SU-DHL-6 (cell line): ENCODE results near the gene TEX54.

Experiments used
- H2AFZ ChIP-seq: fragments of 200-600 bp; sonication (generic); 2 replicates; pipeline ENCODE4 v1.6.1; 2014; ENCODE audit warnings: low read depth, mild to moderate bottlenecking, moderate library complexity, mixed read lengths, antibody characterized with exemption, low read length; ENCODE audit not compliant: severe bottlenecking
- H3F3A ChIP-seq: fragments of 200-600 bp; shearing (Covaris generic); 2 replicates; pipeline ENCODE4 v1.6.0; 2016; ENCODE audit warnings: antibody characterized with exemption, mild to moderate bottlenecking; ENCODE audit not compliant: insufficient read depth
- H3K27ac ChIP-seq: fragments of 200-600 bp; sonication (generic); 2 replicates; pipeline ENCODE4 v1.5.1; 2016; ENCODE audit warnings: low read depth, mild to moderate bottlenecking, low read length, moderate library complexity, mixed read lengths
- H3K27me3 ChIP-seq: fragments of 200-600 bp; sonication (generic), shearing (Covaris generic); 2 replicates; pipeline ENCODE4 v1.6.0; 2014; ENCODE audit warnings: mild to moderate bottlenecking, low read length
- H3K36me3 ChIP-seq: fragments of 200-600 bp; sonication (generic); 2 replicates; pipeline ENCODE4 v1.6.1; 2014; ENCODE audit warnings: mild to moderate bottlenecking, low read length, mixed read lengths
- H3K4me2 ChIP-seq: fragments of 300-600, 200-600 bp; shearing (Covaris generic), sonication (generic); 2 replicates; pipeline ENCODE4 v1.6.0; 2014; ENCODE audit warnings: low read length, low read depth, mild to moderate bottlenecking; ENCODE audit not compliant: poor library complexity, severe bottlenecking
- H3K4me3 ChIP-seq: fragments of 200-600 bp; sonication (generic); 2 replicates; pipeline ENCODE4 v1.5.1; 2014; ENCODE audit warnings: antibody characterized with exemption, low read length, mild to moderate bottlenecking, mixed read lengths; ENCODE audit not compliant: insufficient read depth, poor library complexity, severe bottlenecking
- H3K79me2 ChIP-seq: fragments of 200-600 bp; sonication (generic); 2 replicates; pipeline ENCODE4 v1.6.1; 2014; ENCODE audit warnings: mild to moderate bottlenecking, low read length, moderate library complexity; ENCODE audit not compliant: insufficient read depth
- H3K9ac ChIP-seq: fragments of 200-600 bp; sonication (generic); 2 replicates; pipeline ENCODE4 v1.7.0; 2014; ENCODE audit warnings: mild to moderate bottlenecking, low read length
- H3K9me2 ChIP-seq: fragments of 200-600 bp; sonication (generic); replicated peaks from 2 replicates; pipeline ENCODE4 v1.6.1; 2014; ENCODE audit warnings: low read length; ENCODE audit not compliant: insufficient read depth
- H3K9me3 ChIP-seq: fragments of 200-600 bp; sonication (generic); 2 replicates; pipeline ENCODE4 v1.6.1; 2014; ENCODE audit warnings: low read length, mixed read lengths; ENCODE audit not compliant: insufficient read depth
- H4K20me1 ChIP-seq: fragments of 200-600 bp; sonication (generic); 2 replicates; pipeline ENCODE4 v1.6.1; 2014; ENCODE audit warnings: low read depth, mild to moderate bottlenecking, antibody characterized with exemption, low read length, moderate library complexity, mixed read lengths
- CTCF ChIP-seq: fragments of 200-600 bp; sonication (generic); IDR thresholded peaks from one replicate; pipeline ENCODE4 v1.5.1; 2017; ENCODE audit warnings: antibody characterized with exemption, mild to moderate bottlenecking, low read length, moderate library complexity; ENCODE audit not compliant: insufficient read depth, poor library complexity, severe bottlenecking
- EZH2phosphoT487 ChIP-seq: fragments of 200-600 bp; sonication (generic), shearing (Covaris generic); conservative IDR thresholded peaks from 2 replicates; pipeline ENCODE4 v1.6.1; 2018; ENCODE audit warnings: mild to moderate bottlenecking, antibody characterized with exemption, low read length, moderate library complexity, mixed read lengths

TEX54 gene

GRCh38 chr11:62782753-62783152 lies 49.9 kb downstream of the TEX54 start:
- Histone ChIP-seq H3F3A (no peaks in the 10 kb centered on the region), H3K9me3 (no peaks in the 10 kb centered on the region), H3K4me3 (no peak overlapping the region), H3K79me2 (peaks cover 10% of the 10 kb centered on the region), H3K36me3 (no peaks in the 10 kb centered on the region; the same call in 1 of the 2 replicates), H4K20me1 (no peaks in the 10 kb centered on the region), H3K27ac (no peak overlapping the region), H3K9ac (no peak overlapping the region), H3K27me3 (no peaks in the 10 kb centered on the region), H3K4me2 (no peak overlapping the region), H3K9me2 (no peaks in the 10 kb centered on the region), H2AFZ (no peak overlapping the region)
- TF ChIP-seq EZH2phosphoT487 (no peak), CTCF (no peak)
